ENCODE results near the gene RNASET2. TPM values are rescaled to one million over a fixed set of nuclear protein-coding genes. Genes with fewer than 3 reads are reported as not detected.

RNASET2 gene
- total RNA-seq, 2 donors from 2014 or later: 87.1 to 126 TPM

- no peaks in the 10 kb centered on the region for H3K9me3 ChIP-seq
- H3K4me3 ChIP-seq: no peak overlapping the region
- DNase-seq: no peak
- no peak for TF ChIP-seq CTCF (IDR thresholded peaks at IDR 0.05)
- H3K27me3 ChIP-seq: no peaks in the 10 kb centered on the region
- intact Hi-C loops (cut with DNase I): no loop called here
- H3K9ac ChIP-seq (ENCODE audit: low read depth in 2 of 2, low read length in 2 of 2): no peak overlapping the region
- no peaks in the 10 kb centered on the region for H3K36me3 ChIP-seq
- no peak overlapping the region for H3K27ac ChIP-seq
- H3K4me1 ChIP-seq: no peaks in the 10 kb centered on the region
Measured at GRCh38 chr6:166906376-166907044, 49.8 kb downstream of the RNASET2 start.

DNA sequence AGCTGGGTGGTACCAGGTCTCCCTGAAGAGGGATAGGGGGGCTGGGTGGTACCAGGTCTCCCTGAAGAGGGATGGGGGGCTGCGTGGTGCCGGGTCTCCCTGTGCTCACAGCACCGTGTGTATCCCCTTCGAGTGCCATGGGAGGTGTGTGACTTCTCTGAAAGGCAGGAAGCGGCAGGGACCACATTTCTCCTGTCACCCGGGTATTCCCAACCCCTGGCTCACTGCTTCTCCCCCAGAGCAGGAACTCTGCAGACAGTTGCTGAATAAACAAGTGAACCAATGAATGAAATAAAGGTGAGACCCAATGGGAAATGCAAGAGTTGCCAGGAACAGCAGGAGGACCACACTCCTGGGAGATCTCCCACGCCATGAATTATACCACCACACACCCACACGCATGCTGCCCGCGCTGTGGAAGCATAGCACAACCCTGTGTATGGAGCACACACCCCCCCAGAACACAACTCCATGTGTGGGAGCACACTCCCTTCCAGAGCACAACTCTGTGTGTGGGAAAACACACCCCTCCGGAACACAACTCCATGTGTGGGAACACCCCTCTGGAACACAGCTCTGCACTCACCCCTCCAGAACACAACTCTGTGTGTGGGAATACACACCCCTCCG is 50.7 kb downstream of the RNASET2 start:
- Histone ChIP-seq H3K27me3 (no peaks in the 10 kb centered on the region), H3K9ac (ENCODE audit: low read depth in 2 of 2, low read length in 2 of 2) (no peak overlapping the region), H3K9me3 (no peaks in the 10 kb centered on the region), H3K36me3 (no peaks in the 10 kb centered on the region), H3K27ac (no peak overlapping the region), H3K4me1 (no peaks in the 10 kb centered on the region), H3K4me3 (no peak overlapping the region)
- intact Hi-C loops (cut with DNase I): no loop called here
- no peak for DNase-seq
- no peak for TF ChIP-seq CTCF (IDR thresholded peaks at IDR 0.05)

- Histone ChIP-seq H3K27me3 (no peaks in the 10 kb centered on the region), H3K9me3 (no peaks in the 10 kb centered on the region), H3K4me3 (no peak overlapping the region), H3K9ac (ENCODE audit: low read depth in 2 of 2, low read length in 2 of 2) (no peak overlapping the region), H3K36me3 (no peaks in the 10 kb centered on the region), H3K27ac (no peak overlapping the region), H3K4me1 (no peaks in the 10 kb centered on the region)
- TF ChIP-seq CTCF (IDR thresholded peaks at IDR 0.05): no peak
- DNase-seq: no peak
- intact Hi-C loops (cut with DNase I): no loop called here
Measured at GRCh38 chr6:166905013-166905412, 51.3 kb downstream of the RNASET2 start.

GRCh38 chr6:166904101-166904746 is 52.1 kb downstream of the RNASET2 start:
- H3K4me3 ChIP-seq: no peak overlapping the region
- TF ChIP-seq CTCF (IDR thresholded peaks at IDR 0.05): no peak
- no peaks in the 10 kb centered on the region for H3K36me3 ChIP-seq
- no peaks in the 10 kb centered on the region for H3K9me3 ChIP-seq
- H3K27ac ChIP-seq: no peak overlapping the region
- no peak for DNase-seq
- intact Hi-C loops (cut with DNase I): no loop called here
- no peaks in the 10 kb centered on the region for H3K27me3 ChIP-seq
- no peaks in the 10 kb centered on the region for H3K4me1 ChIP-seq
- no peak overlapping the region for H3K9ac ChIP-seq (ENCODE audit: low read depth in 2 of 2, low read length in 2 of 2)

DNA sequence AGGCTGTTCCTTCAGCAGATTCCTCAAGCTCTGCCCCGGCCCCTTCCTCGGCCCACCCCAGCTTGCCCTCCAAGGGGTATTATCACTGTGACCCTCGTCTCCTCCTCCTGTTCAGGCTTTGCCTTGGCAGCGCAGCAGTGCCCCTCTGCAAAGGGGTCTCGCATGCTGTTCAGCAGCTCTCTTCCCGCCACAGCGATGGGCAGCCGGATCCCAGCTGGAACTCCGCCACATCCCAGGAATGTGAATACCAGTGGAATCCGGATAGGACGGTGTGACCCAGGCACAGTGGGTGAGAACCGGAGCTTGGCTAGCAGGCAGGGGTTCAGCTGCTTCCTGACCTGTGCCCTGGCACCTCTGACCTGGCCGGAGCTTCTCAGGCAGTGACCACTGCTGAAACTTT is 52.9 kb downstream of the RNASET2 start:
- H3K4me3 ChIP-seq: no peak overlapping the region

More for the DNA sequence above, 52.9 kb downstream of the RNASET2 start:
- Histone ChIP-seq H3K9me3 (no peaks in the 10 kb centered on the region), H3K36me3 (no peaks in the 10 kb centered on the region), H3K9ac (ENCODE audit: low read depth in 2 of 2, low read length in 2 of 2) (no peak overlapping the region), H3K4me1 (no peaks in the 10 kb centered on the region), H3K27ac (no peak overlapping the region), H3K27me3 (no peaks in the 10 kb centered on the region)
- TF ChIP-seq CTCF (IDR thresholded peaks at IDR 0.05): no peak
- intact Hi-C loops (cut with DNase I): no loop called here
- DNase-seq: no peak
